K562 (cell line): Measurements from ENCODE around the gene SDK1.

Source experiments
- ELK1 ChIP-seq: sonication (generic); formaldehyde crosslinking; IDR thresholded peaks from 2 replicates; pipeline ENCODE4 v1.8.1; 2022; ENCODE audit warnings: missing genetic modification reagents
- NCOA2 ChIP-seq, 2 experiments: fragments of 450-650 bp; IDR thresholded peaks; 2 replicates each; pipeline ENCODE4 v1.6.1; 2018; ENCODE audit warnings: mild to moderate bottlenecking in 2 of 2, moderate library complexity in 1 of 2; ENCODE audit not compliant: partially characterized antibody in 2 of 2
- NFE2L1 ChIP-seq: fragments of 450-650 bp; IDR thresholded peaks from 2 replicates; pipeline ENCODE4 v1.6.1; 2016; ENCODE audit warnings: missing genetic modification characterization, low read depth, mild to moderate bottlenecking, missing compliant biosample characterization, moderate library complexity, borderline replicate concordance
- SRF ChIP-seq, 2 experiments: fragments of 250-450, 450-650 bp in 1 of 2; sonication (Bioruptor Pico) in 1 of 2; sonication (generic) in 1 of 2; formaldehyde crosslinking; IDR thresholded peaks; 2 replicates each; pipeline versions ENCODE4 v1.5.0 to v1.5.1; 2020 to 2022; ENCODE audit warnings: mild to moderate bottlenecking in 1 of 2, missing genetic modification reagents in 1 of 2
- ZBTB40 ChIP-seq, 2 experiments: fragments of 450-650 bp in 1 of 2; sonication (generic) in 1 of 2; formaldehyde crosslinking in 1 of 2; IDR thresholded peaks; 2 replicates each; pipeline versions ENCODE4 v1.7.1 to v1.9.0; 2016 to 2022; ENCODE audit warnings: inconsistent platforms in 1 of 2, mild to moderate bottlenecking in 1 of 2, missing genetic modification reagents in 1 of 2
- ZFP30 ChIP-seq: fragments of 250-450 bp; sonication (Bioruptor Pico); IDR thresholded peaks from 2 replicates; pipeline ENCODE4 v1.8.0; 2022; ENCODE audit warnings: moderate library complexity, mild to moderate bottlenecking, inconsistent platforms, borderline replicate concordance
- ZNF274 ChIP-seq: IDR thresholded peaks from 2 replicates; pipeline ENCODE4 v1.6.1; 2011; ENCODE audit warnings: low read depth, mild to moderate bottlenecking, low read length, moderate library complexity, borderline replicate concordance

- TF ChIP-seq ZBTB40 (IDR thresholded peaks at IDR 0.05) (no peak), ZBTB40 (CRISPR knock-in tag; IDR thresholded peaks at IDR 0.05) (no peak), ZNF274 (no peak), NCOA2 (IDR thresholded peaks at IDR 0.05; ENCODE audit: partially characterized antibody in 2 of 2) (no peak), ELK1 (CRISPR knock-in tag) (no peak), SRF (CRISPR knock-in tag; IDR thresholded peaks at IDR 0.05) (no peak), ZFP30 (CRISPR knock-in tag) (no peak), NFE2L1 (tag) (no peak)
Observed at GRCh38 chr7:3882782-3883181, 581.7 kb downstream of the SDK1 start.
